Measurements from ENCODE around the gene RGS17.

DNA sequence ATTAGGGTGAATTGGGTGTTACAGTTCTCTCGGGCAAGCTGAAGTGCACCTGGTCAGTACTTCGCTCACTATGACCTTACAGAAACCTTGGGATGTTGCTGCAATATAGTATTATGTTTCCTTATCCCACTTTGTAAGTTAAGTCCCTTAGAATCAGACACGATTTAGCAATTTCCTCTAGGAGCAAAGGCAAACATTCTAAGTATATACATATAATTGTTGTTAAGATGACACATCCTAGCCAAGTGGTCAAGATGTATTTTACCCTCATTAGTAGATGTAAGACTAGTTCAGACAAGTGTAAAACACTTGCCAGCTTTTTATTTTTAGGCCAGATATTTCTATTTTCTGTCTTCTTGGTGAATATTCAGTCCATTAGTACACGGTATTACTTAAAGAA is 31.1 kb upstream of the RGS17 start:
- TF ChIP-seq, protein P1, sequence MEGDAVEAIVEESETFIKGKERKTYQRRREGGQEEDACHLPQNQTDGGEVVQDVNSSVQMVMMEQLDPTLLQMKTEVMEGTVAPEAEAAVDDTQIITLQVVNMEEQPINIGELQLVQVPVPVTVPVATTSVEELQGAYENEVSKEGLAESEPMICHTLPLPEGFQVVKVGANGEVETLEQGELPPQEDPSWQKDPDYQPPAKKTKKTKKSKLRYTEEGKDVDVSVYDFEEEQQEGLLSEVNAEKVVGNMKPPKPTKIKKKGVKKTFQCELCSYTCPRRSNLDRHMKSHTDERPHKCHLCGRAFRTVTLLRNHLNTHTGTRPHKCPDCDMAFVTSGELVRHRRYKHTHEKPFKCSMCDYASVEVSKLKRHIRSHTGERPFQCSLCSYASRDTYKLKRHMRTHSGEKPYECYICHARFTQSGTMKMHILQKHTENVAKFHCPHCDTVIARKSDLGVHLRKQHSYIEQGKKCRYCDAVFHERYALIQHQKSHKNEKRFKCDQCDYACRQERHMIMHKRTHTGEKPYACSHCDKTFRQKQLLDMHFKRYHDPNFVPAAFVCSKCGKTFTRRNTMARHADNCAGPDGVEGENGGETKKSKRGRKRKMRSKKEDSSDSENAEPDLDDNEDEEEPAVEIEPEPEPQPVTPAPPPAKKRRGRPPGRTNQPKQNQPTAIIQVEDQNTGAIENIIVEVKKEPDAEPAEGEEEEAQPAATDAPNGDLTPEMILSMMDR (IDR thresholded peaks at IDR 0.05; ENCODE audit: low read depth, low read length) = no peak
- TF ChIP-seq EZH2phosphoT487 (IDR thresholded peaks at IDR 0.05; ENCODE audit: low read depth) = no peak
